Globus pallidus (tissue), 1 donor: ENCODE data around the gene UQCR10.

ENCODE experiments used
- DNase-seq: peaks from one replicate; pipeline ENCODE4 v3.0.0-alpha.2; 2015; ENCODE audit warnings: low spot score

UQCR10 gene

DNA sequence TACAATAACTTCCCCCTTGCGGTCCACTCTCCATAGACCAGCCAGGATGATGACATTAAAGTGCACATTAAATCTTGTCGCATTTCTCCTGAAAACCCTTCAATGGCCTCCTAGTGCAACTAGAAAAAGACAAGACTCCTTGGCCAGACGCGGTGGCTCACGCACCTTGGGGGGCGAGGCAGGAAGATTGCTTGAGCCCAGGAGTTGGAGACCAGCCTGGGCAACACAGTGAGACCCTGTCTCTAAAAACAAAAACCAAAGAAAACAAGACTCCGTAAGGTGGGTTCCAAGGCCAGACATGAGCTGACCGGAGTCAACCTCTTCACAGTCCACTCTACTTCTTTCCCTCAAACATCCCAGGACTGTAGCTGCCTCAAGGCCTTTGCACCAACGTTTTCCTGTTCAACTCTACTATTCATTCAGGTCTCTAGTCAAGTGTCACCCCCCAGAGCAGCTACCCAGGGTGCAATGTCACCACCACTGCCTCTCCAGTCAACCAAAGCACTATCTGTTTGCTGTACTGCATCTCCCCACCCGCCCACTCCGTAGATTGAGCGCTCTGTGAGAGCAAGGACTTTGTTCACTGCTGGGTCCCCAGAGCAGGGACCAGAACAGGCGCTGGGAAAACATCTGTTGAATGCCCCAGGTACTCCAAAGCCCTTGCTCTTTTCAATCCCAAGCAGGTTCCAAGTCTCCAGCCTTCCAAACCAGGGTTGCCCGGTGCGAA lies 1.1 kb upstream of the UQCR10 start:
- no peak for DNase-seq

DNA sequence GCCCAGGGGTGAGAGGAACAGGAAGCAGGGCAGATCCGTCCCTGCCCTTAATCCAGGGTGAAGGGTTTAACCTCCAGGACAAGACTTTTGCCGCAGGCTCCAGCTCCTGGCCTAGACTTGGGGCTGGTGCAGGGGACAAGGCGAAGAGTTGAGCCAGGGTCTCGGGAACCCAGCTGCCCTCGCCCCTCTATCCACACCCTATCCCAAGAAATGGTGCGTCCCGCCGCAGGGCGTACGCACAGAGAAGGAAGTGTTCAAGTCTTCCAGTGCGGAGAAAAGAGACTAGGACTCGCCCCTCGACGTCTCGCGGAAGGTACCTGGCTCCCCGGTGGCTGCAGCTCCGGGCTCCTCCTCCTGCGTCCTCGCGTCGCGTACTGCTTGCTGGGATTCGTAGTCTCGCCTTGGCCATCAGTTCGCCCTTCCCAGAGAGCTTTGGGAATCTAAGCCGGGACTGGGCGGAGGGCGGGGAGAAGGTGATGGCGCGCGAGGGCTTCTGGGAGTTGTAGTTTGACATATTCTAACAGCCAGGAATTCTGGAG lies 468 bp upstream of the UQCR10 start, which contains the start of gene ZMAT5:
Gene ZMAT5, minus strand, starts transcription at position 376 of the 539 bp plus-strand sequence. CDS start 18,463 bp downstream, outside the sequence.
- DNase-seq: peak; percentile 96

DNA sequence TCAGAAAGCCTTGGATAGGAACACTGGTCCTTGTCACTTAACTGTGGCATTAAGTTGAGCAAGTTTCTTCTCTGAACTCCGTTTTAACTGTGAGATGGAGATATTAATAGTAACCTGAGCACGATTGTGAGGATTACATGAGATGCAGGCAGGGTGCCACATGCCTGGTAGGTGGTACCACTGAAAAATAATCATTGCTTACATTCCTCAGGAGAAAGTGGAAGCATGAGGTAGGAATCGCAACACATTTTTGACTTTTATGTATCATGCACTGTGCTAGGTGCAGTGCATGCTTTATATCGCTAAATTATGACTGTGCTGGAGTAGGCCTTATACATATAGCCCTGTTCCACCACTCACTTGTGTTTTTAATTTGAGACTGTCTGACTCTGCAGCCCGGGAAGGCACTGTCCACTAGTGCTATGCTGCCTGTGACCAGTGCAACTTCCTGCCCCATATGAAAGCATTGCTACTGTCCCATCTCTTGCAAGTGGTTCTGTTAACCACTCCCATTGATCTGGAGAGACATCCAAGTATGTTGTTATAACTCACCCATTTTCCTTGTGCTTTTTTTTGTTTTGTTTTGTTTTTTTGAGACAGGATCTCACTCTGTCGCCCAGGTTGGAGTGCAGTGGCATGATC lies 1.0 kb downstream of the UQCR10 start:
- no peak for DNase-seq

DNA sequence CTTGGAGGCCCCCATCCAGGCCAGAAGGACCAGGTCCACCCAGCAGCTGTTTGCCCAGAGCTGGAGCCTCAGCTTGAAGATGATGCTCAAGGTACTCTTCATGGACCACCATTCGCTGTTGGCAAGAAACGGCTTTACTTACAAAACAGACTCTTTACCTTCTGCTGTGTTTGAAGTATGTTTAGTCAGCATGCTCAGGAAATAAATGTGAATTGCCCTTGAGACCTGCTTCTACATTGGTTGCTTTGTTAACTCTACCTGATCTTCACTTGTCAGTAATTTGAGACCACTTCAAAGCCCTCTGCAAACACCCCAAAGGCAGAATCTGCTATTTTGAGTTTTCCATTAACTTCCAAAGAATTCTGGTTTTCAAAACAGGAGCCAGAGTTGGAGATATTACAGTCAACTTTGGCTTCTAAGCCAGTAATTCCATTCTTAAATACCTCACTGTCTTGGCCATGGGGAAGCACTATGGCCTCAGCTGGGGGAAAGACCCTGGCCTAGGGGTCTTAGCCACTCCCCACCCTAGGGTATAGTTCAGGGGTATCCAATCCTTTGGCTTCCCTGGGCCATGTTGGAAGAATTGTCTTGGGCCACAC lies 2.7 kb downstream of the UQCR10 start:
- DNase-seq: no peak

DNA sequence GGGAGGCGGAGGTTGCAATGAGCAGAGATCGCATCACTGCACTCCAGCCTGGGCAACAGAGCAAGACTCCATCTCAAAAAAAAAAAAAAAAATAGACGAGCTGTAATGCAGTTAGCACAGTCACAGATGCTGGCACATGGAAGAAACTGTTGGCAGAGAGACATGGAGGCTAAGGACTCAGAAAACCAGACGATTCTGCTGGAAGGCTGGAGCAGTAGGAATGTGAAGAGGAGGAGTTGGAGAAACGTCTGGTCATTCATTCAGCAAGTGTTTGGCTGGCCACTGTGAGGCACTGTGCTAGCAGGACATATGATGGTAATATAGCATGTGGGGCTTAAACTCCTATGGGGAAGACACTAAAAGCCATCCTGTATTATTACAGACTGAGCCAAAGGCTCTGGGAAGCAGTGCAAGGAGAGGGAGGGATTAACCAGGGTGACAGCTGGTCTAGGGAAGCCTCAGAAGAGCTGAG lies 5.0 kb downstream of the UQCR10 start:
- DNase-seq: no peak

DNA sequence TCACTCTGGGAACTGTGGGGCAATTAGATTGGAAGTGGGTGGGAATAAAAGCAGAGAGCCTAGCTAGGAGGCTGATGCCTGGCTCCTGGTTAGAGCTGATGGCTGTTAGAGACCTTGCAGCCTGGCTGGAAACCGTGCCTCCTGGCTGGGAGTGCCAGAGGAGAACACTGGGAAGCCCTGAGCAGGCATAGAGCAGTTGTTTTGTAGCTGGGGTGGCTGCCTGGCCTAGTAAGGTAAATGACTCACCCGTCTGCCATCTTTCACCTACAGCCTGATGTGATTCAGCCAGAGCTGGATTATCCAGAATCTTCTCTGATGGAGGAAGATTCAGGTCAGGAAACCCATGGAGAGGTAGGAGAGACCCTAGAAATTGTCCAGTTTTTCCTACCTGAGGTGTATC lies 6.1 kb downstream of the UQCR10 start:
- DNase-seq: no peak

DNA sequence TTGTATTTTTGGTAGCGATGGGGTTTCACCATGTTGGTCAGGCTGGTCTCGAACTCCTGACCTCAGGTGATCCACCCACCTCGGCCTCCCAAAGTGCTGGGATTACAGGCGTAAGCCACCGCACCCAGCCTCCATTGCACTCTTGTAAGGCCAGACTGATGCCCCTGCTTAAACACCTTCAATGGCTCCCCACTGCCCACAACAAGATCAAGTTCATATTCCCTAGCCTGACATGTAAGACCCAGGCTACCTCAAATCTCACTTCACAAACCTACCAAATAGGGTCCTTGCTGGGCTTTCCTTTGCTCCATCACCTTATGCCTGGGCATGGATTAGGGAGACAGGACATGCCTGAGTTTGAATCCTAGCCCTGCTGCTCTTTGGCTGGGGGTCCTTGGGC lies 13.1 kb downstream of the UQCR10 start:
- no peak for DNase-seq

DNA sequence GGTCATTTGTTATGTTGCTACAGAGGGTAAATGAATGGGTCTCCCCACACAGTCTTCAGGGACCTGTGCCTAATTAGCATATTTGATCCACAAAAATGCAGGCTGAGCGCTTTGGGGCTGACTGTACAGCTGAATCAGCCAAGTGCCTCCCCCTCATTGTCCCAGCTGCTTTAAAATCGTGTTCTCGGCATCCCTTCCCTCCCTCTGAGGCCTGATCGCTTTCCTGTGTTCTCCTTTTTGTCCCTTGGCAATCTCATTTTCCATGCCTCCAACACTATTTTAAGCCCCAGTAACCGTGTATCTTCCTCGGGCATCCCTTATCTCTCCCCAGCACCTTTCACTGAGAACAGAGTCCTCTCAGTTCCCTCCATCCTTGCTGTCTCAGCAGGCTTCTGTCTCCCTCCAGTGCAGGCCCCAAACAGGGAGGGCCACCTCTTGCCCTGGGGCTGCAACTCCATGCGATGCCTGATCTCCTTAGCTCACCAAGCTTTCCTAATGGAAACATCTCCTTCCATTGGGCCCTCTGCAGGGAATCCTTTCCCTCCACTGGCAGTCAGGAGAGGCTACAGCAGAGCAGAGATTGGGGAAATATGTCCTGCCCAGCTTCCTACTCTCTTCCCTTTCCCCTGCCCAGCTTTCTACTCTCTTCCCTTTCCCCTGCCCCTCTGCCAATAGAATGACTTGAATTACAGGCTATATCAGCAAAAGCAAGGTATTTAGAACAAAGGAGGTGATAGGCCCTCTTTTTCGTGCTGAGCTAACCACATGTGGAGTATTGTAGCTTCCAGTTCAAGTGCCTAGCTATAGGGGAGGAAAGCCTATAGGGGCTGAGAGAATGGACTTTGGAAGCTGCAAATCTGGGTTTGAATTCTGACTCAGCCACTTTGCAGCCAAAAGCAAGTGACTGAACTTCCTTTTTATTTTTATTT lies 13.8 kb downstream of the UQCR10 start:
- DNase-seq: no peak

DNA sequence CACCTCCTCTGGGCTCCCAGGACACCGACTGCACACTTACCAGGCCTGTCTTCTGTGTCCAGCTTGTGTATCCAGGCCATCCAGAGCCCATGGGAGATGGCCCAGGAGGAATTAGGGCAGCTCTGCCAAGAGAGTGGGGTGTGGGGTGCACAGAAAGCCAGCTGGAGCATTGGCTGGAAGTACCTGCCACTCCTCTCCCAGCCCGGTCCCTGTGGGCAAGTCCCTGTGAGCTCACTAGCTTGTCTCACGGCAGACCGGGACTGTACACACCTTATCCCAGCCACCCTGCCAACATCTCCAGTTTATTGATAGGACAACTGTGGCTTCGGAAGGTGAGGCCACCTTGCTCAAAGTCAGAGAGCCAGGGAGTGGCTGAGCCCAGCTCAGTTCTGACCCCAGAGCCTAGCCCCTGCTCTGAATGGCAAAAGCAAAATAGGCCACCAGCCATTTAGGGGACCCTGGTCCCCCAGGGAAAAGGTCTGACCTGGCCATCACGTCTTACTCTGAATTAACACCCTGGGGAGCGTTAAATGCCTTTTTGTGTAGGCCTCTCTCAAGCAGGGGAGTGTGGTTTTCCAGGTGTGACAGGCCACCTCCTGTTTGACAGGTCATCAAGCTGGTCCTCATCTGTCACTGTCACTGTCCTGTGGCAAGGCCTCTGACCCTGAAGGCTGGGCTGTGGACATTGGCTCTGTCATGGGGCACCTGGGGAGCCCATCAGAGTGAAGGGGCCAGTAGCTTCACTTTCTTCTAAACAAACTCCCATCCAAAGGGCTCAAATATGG lies 15.1 kb downstream of the UQCR10 start:
- DNase-seq: peak; percentile 31

DNA sequence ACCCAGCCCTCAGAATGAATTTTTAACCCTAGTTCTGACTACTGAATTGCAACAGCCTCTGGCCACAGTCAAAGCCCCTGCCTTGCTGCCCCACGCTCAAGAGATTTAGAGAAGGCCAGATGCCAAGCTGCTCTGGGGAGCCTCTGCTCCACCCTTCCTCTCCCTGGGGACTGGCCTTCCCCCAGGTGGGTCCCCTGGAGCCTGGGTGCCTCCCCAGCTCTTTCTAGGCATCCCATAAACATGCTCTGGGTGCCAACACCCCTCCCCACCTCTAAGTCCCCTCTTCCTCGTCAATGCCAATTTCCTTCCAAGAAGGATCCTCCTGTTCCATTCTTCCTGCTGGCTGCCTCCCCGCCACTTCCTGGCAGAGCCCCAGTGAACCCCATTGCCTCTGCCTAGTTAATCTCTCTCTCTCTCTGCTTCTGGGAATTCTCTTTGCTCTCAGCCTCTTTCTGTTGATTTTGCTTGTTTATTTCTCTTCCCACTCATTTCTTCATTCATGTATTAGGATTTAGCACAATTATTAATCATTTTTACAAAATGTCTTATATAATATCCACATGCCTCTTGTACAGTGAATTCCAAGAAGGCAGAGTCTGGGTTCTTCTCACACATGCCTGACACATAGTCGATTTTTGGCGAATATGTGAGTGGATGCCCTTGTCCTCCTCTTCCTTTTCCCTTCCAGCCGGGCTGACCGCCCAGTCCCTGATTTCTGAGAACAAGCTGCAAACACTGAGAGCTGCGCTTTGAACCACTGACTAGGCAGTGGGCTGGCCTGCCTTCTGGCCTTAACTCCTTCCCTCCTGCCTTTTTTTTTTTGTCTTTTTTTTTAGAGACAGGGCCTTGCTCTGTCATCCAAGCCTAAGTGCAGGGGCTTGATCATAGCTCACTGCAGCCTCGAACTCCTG lies 17.5 kb downstream of the UQCR10 start:
- DNase-seq: peak; percentile 65

DNA sequence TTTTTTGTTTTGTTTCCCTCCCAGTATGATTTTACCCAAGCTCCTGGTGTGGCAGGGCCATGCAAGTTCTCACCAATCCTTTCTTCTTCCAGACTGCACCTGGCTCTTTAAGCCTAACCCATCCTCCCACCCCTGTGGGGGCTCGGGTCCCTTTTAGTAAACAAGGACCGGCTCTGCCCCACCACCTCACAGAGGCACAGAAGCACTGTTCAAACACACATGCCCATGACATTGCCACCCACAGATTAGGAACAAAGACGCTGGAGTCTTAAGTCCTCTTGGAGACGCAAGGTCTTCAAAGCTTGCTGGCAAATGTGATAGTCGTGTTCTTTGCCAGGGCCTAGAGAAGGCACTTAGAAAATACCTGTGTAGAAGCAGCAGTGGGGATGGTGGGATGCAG lies 18.9 kb downstream of the UQCR10 start:
- no peak for DNase-seq

DNA sequence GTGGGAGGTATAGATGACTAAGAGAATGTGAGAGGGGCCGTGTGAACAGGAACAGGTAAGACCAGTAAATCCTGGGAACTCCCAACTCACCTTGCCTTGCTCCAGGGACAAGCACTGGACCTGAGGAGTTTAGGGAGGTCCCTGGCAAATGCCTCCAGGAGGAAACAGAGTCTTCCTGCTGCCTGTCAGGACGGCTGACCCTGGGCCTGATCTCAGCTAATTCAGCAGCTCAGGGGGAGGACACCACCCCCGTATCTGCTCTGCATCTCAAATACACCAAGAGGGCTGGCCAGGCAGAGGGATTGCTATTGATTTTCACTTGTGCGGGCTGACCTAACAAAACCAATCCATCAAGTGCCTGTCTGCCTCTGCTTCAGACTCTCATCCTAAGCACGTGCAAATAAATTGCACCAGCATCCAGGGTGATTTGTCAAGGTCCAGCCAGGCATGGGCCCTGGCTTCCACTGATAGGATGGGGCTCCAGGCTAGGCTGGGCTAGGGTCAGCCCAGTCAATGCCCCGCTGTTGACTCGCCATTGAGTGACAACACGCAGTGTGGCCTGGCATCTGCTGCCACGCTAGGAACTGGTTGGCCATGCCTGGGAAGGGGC lies 20.3 kb downstream of the UQCR10 start:
- DNase-seq: no peak

DNA sequence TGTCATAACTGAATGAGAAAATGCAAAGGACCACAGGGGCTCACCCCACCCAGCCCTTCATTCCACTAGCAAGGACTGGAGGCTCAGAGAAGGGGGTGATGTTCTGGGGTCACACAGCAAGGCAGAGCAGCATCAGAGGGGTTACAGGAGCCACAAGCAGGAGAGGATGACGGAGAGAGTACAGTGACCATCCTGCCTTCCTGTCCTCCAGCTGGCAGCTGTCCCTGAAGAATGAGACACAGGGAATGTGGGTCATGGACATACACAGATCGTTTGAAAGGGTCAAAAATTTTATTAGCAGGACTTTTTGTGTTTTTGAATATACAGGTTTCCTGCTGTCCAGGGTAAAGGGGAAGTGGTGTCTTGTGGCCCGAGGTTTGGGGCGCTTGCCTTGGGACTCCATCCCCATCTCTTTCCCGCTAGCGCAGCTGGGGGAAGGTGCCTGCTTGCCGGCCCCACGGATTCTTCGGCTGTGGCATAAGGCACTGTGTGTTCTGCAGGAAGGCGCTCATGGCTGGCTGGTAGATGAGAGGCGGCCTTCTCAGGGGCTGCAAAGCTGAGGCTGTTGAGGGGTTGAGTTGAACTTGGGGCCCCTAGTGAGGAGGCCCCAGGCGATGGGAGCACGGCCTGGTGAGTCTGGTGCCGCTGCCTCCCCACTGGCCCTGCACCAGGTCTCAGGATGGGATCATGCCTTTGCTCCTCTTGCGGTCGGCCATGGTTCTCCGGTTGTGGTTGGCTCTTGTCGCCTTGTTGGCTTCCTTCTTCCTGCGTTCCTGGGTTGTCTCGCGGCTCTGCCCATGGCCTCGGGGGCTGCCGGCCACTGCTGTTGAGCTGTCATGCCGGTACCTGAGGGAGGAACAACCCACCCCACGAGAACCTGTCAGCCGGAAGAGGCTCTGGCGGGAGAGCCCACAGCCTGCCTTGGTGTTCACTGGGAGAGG lies 21.4 kb downstream of the UQCR10 start:
- no peak for DNase-seq

DNA sequence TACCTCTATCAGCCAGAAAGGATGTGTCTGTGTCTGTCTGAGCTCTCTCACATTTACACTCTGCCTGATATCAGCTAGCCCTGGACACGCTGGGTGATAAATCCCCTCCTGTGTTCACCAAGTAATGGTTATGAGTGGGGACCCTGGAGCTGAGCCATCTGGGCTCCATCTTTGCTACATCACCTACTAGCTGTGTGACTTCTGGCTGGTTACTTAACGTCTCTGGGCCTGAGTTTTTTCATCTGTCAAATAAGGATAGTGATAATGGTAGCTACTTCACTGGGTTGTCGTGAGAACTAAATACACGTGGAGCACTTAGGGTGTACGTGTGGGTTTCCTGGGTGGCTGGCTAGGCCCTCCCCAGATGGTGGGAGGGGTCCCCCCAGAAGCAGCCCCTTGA lies 22.9 kb downstream of the UQCR10 start:
- DNase-seq: no peak

DNA sequence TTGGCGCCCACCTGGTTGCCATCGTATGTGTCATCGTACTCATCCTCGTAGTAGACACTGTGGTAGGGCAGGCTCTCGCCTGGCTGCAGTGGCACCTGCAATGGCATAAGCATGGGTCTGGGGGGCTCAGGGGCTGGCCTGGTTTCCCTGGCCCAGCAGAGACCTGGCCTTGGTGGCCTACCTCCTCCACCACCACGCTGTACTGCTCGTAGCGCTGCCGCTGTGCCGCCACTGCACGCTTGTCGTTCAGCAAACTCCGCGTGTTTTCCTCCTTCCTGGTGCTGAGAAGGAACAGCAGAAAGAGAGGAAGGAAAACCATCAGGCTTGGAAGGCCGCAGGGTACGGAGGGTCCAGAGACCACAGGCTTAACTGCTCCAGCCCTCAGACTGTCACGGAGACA lies 26.2 kb downstream of the UQCR10 start:
- DNase-seq: no peak

DNA sequence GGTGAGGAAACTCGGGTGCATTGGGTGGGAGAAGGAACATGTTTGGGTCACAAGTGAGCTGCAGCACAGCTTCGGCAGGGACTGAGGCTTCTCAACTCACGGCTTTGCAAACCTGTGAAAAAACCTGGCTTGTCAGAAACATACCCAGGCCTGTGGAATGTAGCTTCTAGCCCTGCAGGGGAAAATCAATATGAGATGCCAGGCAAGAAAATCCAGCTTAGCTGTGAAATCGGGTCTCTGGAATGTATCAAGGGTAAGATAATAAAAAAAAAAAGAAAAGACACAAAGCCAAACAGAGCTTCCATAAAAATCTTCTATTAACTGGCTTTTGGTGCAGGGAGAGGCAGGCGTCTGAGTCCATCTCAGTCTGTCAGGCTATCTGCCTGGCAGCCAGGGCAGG lies 28.5 kb downstream of the UQCR10 start:
- no peak for DNase-seq

DNA sequence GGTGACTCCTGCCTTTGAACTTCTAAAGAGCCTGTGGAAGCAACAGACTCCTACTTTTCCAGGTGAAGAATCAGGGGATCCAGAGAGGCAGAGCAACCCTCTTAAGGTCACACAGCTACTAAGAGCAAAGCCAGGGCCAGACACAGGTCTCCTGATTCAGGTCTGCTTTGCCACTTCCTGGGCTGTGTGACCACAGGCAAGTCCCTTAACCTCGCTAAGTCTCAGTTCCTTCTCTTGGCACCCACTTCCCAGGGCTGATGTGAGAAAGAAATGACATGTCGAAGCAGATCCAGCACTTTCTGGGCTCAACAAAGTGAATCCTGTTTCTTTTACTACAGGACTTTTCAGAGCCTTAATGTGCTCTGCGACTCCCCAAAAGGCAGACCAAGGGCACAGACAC lies 30.2 kb downstream of the UQCR10 start:
- DNase-seq: peak; percentile 33

DNA sequence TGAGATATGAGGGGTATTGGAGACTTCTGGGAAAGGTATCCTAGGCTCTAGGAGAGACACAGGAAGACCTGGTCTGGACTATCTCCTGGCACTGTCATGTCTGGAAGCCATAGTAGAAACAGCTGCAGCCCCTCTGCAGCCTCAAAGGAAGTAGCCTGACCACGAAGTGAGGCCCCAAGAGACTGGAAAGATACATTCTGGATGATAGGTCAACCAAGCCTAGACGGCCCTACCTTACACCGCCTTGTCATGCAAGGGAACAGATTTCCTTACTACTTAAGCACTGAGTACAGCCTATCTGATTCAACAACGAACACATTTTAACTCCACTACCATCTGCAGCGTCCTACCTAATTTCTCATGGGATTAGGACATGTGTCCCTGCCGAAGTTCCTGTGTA lies 31.1 kb downstream of the UQCR10 start:
- DNase-seq: no peak
